H1 (cell line): ENCODE results near the gene NAT9.

Source experiments
- JUN ChIP-seq: IDR thresholded peaks from 2 replicates; pipeline ENCODE4 v1.6.1; 2011; ENCODE audit warnings: low read depth, mild to moderate bottlenecking, improper control_type of control experiment, low read length
- POLR2A ChIP-seq, 2 experiments: IDR thresholded peaks; 1 replicate in 1 of 2; 2 replicates in 1 of 2; pipeline ENCODE4 v1.6.1; 2011; ENCODE audit warnings: low read depth in 2 of 2, low read length in 2 of 2, mild to moderate bottlenecking in 2 of 2; ENCODE audit errors: control extremely low read depth in 1 of 2
- TF ChIP-seq, protein P1 (sequence below): IDR thresholded peaks from 2 replicates; pipeline ENCODE4 v1.6.1; 2011; ENCODE audit warnings: low read length, improper control_type of control experiment
- TF ChIP-seq, protein P2 (sequence below), 3 experiments: IDR thresholded peaks; 1 replicate in 2 of 3; 2 replicates in 1 of 3; pipeline versions ENCODE4 v1.5.1 to v1.6.1; 2011; ENCODE audit warnings: low read length in 3 of 3, mild to moderate bottlenecking in 3 of 3, inconsistent platforms in 2 of 3, low read depth in 1 of 3, moderate library complexity in 1 of 3; ENCODE audit not compliant: insufficient read depth in 1 of 3; ENCODE audit errors: control extremely low read depth in 1 of 3

DNA sequence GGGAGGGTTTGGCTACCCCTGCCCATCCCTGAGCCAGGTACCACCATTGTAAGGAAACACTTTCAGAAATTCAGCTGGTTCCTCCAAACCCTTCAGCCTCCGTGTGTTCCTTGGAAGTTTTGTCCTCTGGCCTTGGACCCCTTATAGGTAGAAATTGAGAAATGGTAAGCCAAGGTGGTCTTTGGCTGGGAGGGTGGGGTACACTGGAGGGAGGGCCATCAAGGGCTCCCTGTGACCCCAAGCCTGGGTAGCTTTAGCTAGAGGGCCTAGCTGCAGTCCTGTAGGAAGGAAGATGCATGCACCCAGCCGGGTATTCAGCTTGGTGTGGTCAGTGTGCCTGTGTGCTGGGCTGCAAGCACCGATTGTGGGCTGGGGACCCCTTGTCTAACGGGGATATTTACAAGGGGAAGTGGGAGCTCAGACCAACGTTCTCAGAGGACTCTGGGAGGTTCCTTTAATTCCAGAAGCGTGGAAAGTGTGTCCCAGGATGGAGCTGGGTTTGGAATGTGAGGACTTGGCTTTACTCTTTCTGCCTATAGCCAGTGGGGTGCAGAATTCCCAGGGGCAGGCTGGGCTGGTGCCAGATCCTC, 6.8 kb downstream of the NAT9 start:
- TF ChIP-seq JUN, result no peak
- TF ChIP-seq, protein P1, sequence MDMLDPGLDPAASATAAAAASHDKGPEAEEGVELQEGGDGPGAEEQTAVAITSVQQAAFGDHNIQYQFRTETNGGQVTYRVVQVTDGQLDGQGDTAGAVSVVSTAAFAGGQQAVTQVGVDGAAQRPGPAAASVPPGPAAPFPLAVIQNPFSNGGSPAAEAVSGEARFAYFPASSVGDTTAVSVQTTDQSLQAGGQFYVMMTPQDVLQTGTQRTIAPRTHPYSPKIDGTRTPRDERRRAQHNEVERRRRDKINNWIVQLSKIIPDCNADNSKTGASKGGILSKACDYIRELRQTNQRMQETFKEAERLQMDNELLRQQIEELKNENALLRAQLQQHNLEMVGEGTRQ, result no peak
- TF ChIP-seq, protein P2, sequence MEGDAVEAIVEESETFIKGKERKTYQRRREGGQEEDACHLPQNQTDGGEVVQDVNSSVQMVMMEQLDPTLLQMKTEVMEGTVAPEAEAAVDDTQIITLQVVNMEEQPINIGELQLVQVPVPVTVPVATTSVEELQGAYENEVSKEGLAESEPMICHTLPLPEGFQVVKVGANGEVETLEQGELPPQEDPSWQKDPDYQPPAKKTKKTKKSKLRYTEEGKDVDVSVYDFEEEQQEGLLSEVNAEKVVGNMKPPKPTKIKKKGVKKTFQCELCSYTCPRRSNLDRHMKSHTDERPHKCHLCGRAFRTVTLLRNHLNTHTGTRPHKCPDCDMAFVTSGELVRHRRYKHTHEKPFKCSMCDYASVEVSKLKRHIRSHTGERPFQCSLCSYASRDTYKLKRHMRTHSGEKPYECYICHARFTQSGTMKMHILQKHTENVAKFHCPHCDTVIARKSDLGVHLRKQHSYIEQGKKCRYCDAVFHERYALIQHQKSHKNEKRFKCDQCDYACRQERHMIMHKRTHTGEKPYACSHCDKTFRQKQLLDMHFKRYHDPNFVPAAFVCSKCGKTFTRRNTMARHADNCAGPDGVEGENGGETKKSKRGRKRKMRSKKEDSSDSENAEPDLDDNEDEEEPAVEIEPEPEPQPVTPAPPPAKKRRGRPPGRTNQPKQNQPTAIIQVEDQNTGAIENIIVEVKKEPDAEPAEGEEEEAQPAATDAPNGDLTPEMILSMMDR (IDR thresholded peaks at IDR 0.05; ENCODE audit: control extremely low read depth in 1 of 3, insufficient read depth in 1 of 3, low read depth in 1 of 3, low read length in 3 of 3), result no peak
- TF ChIP-seq POLR2A (IDR thresholded peaks at IDR 0.05; ENCODE audit: control extremely low read depth in 1 of 2, low read depth in 2 of 2, low read length in 2 of 2), result no peak
